IPS-20b (cell line): ENCODE results near the gene ZNF789.

ENCODE experiments used
- H3K27ac ChIP-seq: one replicate; pipeline ENCODE4 v1.5.1; 2013; ENCODE audit warnings: low read length
- H3K27me3 ChIP-seq: 2 replicates; pipeline ENCODE4 v1.6.1; 2013; ENCODE audit warnings: mild to moderate bottlenecking, low read length, inconsistent platforms; ENCODE audit not compliant: insufficient read depth
- H3K36me3 ChIP-seq: 2 replicates; pipeline ENCODE4 v1.6.1; 2013; ENCODE audit warnings: low read depth, mild to moderate bottlenecking, inconsistent platforms, low read length, moderate library complexity; ENCODE audit not compliant: insufficient read depth
- H3K4me1 ChIP-seq: 2 replicates; pipeline ENCODE4 v1.6.1; 2013; ENCODE audit warnings: mild to moderate bottlenecking, control low read depth, inconsistent platforms, low read length, moderate library complexity; ENCODE audit not compliant: insufficient read depth
- H3K4me3 ChIP-seq: 2 replicates; pipeline ENCODE4 v1.5.1; 2013; ENCODE audit warnings: mild to moderate bottlenecking, low read length, inconsistent platforms
- H3K9ac ChIP-seq: 2 replicates; pipeline ENCODE4 v1.6.1; 2013; ENCODE audit warnings: low read depth, mild to moderate bottlenecking, inconsistent platforms, low read length, moderate library complexity
- H3K9me3 ChIP-seq: 2 replicates; pipeline ENCODE4 v1.6.1; 2013; ENCODE audit warnings: mild to moderate bottlenecking, low read depth, low read length, inconsistent platforms; ENCODE audit not compliant: insufficient read depth

Gene ZNF789

DNA sequence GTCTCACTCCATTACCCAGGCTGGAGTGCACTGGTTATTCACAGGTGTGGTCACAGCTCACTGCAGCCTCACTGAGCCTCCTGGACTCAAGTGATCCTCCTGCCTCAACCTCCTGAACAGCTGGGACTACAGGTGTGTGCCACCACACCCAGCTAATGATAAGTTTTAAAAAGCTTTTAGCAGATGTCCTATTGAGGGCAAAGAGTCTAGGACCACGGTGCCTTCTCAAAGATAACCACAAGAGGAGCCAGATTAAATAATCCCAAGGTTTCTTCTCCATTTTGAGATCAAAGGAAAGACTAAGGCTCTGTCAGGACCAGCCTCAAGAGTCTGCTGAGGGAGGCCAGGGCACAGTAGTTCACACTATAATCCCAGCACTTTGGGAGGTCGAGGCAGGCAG, 11.5 kb upstream of the ZNF789 start:
- H3K27me3 ChIP-seq: no peaks in the 10 kb centered on the region
- H3K9ac ChIP-seq: no peak overlapping the region
- no peaks in the 10 kb centered on the region; the same call in none of the 2 replicates for H3K4me1 ChIP-seq
- H3K36me3 ChIP-seq: peaks cover 69% of the 10 kb centered on the region
- no peaks in the 10 kb centered on the region for H3K9me3 ChIP-seq
- no peak overlapping the region for H3K27ac ChIP-seq
- no peak overlapping the region for H3K4me3 ChIP-seq

DNA sequence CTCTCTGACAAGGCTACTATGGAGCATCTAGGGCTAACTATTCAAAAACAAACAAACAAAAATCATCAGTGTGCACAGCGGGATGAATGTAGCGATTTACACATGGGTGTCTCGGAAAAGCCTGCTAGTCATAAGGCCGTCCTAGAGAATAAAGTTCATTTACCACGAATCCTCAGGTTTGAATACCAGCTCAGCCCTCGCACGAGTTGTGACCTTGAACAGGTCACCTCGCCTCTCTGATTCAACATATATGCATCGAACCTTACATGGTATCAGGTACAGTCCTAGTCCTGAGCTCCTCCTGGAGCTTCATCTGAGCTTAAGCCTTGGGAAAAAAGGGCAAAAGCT, 7.3 kb upstream of the ZNF789 start:
- H3K4me3 ChIP-seq: peak overlapping the region; percentile 78
- H3K27ac ChIP-seq: peak overlapping the region; percentile 89
- H3K36me3 ChIP-seq: peaks cover 27% of the 10 kb centered on the region
- peak overlapping the region; percentile 91 for H3K9ac ChIP-seq
- H3K27me3 ChIP-seq: no peaks in the 10 kb centered on the region
- H3K9me3 ChIP-seq: no peaks in the 10 kb centered on the region
- H3K4me1 ChIP-seq: no peaks in the 10 kb centered on the region; the same call in 1 of the 2 replicates

DNA sequence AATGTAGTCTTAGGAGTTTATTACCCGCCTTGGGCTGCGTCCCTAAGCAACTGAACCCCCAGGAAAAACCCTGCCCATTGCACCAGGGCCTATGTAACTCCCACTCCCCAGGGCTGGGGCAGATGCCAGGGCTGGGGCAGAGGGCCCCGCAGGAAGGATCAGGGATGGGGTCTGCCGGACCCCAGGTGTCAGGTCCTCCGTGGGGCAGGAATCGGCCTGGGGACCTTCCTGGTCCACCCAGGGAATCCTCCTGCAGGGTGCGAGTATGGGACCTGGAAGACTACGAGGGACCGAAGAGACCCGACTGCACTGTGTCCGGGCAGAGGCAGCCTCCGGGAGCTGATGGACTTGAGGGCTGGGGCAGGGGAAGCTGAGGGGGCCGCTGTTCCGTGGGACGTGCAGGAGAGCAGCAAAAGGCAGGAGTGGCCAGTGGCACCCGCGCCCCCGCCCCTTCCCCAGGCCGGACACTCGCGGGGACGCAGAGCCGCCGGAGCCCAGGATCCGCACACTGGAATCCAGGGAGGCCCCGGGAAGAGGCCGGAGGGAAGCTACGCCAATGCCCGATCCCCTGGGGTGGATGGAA, 4.3 kb upstream of the ZNF789 start:
- no peaks in the 10 kb centered on the region; the same call in 1 of the 2 replicates for H3K4me1 ChIP-seq
- no peak overlapping the region for H3K9ac ChIP-seq
- peaks cover 6% of the 10 kb centered on the region for H3K36me3 ChIP-seq
- no peaks in the 10 kb centered on the region for H3K9me3 ChIP-seq
- H3K27ac ChIP-seq: no peak overlapping the region
- no peaks in the 10 kb centered on the region for H3K27me3 ChIP-seq
- H3K4me3 ChIP-seq: no peak overlapping the region

DNA sequence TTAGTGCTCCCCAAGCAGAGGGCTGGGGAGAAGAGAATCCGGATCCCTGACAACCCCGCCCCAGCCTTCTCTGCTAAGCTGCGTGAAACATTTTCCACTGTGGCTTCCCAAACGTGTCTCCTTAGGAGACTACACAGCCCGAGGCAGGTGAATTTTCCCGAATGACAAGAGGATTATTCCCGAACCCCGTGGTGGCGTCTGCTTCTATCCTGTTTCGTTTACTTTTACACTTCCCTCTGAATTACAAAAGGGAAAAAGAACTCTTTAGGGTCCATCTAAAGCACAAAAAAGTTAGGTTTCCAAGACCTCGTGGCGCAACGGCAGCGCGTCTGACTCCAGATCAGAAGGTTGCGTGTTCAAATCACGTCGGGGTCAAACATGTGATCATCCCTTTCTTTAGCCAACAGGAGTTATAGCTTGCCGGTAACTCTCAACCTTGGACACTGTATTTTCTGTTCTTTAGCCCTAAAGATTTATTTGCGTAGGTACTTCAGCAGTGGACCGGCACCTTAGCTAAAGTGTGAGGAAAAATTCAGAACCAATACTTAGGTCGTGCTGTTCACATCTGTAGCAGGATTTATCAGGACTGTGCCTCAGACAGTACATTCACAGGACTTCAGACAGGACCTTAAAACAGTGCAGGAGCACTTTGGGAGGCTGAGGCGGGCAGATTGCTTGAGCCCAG, 3.2 kb upstream of the ZNF789 start:
- Histone ChIP-seq H3K4me1 (no peaks in the 10 kb centered on the region; the same call in 1 of the 2 replicates), H3K4me3 (peak overlapping the region; percentile 17; the same call in 1 of the 2 replicates), H3K27ac (no peak overlapping the region), H3K9me3 (no peaks in the 10 kb centered on the region), H3K9ac (no peak overlapping the region), H3K27me3 (no peaks in the 10 kb centered on the region), H3K36me3 (no peaks in the 10 kb centered on the region)

DNA sequence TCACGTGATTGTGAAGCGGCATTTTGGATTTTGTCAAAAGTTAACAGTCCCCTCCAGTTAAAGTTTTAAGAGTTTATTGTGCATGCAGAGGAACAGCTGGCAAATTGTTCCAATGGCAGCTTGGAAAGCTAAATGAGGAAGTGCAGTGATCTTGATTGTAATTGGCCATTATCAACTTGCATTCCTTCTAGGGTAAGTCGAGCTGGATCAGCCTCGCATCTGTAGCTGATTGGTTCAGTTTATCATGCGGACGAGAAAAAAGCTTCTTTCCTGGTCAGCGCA, 566 bp downstream of the ZNF789 start:
- Histone ChIP-seq H3K36me3 (peaks cover 16% of the 10 kb centered on the region; the same call in 1 of the 2 replicates), H3K27me3 (no peaks in the 10 kb centered on the region), H3K4me1 (no peaks in the 10 kb centered on the region), H3K27ac (peak overlapping the region; percentile 41), H3K4me3 (peak overlapping the region; percentile 86), H3K9ac (peak overlapping the region; percentile 78; the same call in 1 of the 2 replicates), H3K9me3 (no peaks in the 10 kb centered on the region)

DNA sequence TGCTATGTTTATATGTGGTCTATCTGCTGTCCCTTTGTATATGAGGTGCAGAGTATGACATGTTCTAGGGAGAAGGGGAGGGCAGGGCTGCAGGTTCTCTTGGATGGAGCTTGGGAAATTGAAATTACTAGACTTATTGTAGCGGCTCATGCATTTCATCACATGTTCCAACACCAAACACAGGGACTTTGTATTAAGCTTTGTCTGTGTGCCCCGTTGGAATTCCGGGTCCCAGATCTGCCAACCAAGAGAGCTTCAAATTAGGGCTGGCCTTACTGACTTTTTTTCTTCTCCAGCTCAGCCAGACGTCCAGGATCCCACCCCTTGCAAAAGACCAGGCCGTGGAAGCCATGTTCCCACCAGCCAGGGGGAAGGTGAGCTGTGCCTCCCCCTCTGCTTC, 3.4 kb downstream of the ZNF789 start:
- H3K9ac ChIP-seq: no peak overlapping the region
- peaks cover 42% of the 10 kb centered on the region for H3K36me3 ChIP-seq
- no peak overlapping the region for H3K4me3 ChIP-seq
- no peaks in the 10 kb centered on the region for H3K27me3 ChIP-seq
- H3K9me3 ChIP-seq: no peaks in the 10 kb centered on the region
- no peaks in the 10 kb centered on the region for H3K4me1 ChIP-seq
- H3K27ac ChIP-seq: no peak overlapping the region

DNA sequence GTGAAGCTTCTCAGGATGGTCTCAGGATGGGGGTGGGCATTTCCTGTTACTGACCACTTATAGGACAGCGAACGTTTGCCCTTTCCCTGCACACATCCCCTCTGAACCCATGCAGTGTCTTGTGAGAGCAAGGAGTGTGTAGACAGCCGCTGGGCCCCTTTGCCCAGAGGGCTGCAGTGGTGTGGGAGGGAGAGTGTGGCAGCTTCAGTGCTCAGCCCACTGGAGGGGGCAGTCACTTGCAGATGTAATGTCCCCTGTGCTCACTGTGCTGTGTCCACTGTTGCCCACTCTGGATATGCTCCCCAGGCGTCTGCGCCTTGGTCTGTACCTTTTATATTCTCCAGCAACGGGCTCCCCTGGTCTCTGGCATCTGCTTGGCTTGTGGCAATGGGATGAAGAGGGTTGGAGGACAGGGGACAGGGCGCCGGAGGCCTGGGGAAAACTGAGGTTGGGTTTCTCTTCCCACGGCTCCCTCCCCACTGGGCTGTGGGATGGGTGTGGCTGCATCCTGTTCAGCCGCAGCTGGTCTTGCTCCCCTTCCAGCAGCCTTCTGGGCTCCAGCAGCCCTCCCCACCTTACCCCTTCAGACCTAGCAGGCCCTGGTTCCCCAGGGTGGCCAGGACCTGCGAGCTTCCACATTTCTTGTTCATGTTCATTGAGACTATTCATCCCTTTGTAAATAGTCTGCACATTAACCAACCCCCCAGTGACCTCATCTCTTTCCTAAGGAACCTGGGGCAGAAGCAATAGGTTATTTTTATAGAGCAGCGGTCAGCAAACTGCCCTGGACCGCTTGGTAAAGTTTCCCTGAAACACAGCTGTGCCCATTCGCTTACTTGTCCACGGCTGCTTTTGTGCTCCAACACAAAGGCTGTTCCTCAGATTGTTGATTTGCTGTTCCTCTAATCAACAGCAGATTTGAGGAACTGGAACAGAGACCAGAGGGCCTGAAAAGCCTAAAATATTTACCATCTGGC, 6.1 kb downstream of the ZNF789 start:
- H3K36me3 ChIP-seq: peaks cover 59% of the 10 kb centered on the region
- no peak overlapping the region for H3K27ac ChIP-seq
- H3K4me3 ChIP-seq: no peak overlapping the region
- no peaks in the 10 kb centered on the region for H3K27me3 ChIP-seq
- no peaks in the 10 kb centered on the region for H3K4me1 ChIP-seq
- H3K9me3 ChIP-seq: no peaks in the 10 kb centered on the region
- no peak overlapping the region for H3K9ac ChIP-seq

DNA sequence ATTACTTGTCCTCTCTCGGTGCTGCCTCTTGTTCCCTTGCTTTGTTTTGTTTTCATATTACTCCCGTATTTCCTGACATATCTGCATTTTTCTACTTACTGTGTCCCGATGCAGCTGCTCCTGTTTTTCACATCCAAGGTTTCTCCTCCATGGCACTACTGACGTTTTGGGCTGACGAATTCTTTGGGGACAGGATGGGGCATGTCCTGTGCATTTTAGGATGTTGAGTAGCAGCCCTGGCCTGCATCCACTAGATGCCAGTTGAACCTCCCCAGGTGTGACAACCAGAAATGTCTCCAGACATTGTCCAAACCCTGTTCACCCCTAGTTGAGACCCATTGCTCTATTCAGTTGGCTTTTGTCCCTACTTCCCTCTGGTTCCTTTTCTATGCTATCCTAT, 12.4 kb downstream of the ZNF789 start:
- Histone ChIP-seq H3K27ac (no peak overlapping the region), H3K9ac (no peak overlapping the region), H3K4me3 (no peak overlapping the region), H3K9me3 (no peaks in the 10 kb centered on the region), H3K4me1 (no peaks in the 10 kb centered on the region), H3K36me3 (peaks cover 31% of the 10 kb centered on the region), H3K27me3 (no peaks in the 10 kb centered on the region)

DNA sequence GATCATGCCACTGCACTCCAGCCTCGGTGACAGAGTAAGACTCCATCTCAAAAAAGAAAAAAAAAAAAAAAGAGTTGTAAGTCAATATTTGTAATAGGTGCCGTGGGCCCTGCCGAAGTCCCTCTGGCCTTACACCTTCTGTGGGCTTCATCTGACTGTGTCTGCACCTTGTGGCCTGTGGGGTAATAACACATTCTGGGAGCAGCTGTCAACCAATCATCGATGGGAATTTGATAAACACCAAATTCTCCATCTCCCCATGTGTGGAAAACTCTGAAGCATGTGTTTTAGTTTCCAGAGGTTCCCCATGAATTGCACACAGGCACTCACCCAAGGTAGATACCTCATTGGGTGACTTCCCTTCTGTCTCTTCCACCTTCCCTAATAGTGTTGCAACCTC, 16.5 kb downstream of the ZNF789 start:
- no peak overlapping the region for H3K4me3 ChIP-seq
- no peaks in the 10 kb centered on the region for H3K27me3 ChIP-seq
- peaks cover 16% of the 10 kb centered on the region for H3K36me3 ChIP-seq
- H3K9me3 ChIP-seq: peaks cover 16% of the 10 kb centered on the region
- H3K27ac ChIP-seq: no peak overlapping the region
- no peaks in the 10 kb centered on the region for H3K4me1 ChIP-seq
- no peak overlapping the region for H3K9ac ChIP-seq

DNA sequence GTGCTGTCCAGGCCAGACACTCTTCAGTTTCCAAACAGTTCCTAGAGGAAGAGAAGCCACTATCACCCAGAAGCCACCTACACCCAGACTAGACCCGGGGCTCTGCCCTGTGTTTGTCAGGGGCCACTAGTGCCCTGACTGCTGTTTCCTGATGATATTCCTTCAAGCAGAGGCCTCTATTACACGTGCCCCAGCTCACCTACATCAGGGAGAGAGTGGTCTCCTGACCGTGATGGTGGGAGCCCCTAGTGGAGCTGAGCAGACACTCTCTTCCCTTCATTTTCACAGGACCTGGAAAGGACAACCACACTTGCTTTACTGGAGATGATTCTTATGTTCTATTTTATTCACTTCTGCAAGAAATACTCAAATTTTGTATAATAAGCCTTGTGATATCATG, 18.2 kb downstream of the ZNF789 start:
- Histone ChIP-seq H3K27ac (no peak overlapping the region), H3K9me3 (peaks cover 22% of the 10 kb centered on the region), H3K27me3 (no peaks in the 10 kb centered on the region)

DNA sequence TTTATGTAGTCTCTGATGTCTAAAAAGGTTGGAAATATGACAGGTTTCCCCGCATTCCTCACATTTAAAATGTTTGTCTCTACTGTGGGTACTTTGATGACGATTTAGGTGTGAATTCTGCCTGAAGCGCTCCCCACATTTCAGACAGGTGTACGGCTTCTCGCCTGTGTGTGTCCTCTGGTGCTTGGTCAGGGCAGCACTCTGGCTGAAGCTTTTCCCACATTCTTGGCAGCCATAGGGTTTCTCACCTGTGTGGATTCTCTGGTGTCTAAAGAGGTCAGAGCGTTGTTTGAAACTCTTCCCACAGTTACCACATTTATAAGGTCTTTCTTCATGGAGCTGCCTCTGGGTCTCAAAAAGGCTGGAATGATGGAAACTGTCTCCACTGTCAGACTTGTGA, 21.1 kb downstream of the ZNF789 start:
- peaks cover 9% of the 10 kb centered on the region for H3K4me1 ChIP-seq
- H3K27me3 ChIP-seq: no peaks in the 10 kb centered on the region
- H3K36me3 ChIP-seq: peaks cover 33% of the 10 kb centered on the region
- peaks cover 22% of the 10 kb centered on the region for H3K9me3 ChIP-seq
- no peak overlapping the region for H3K9ac ChIP-seq
- H3K27ac ChIP-seq: no peak overlapping the region
- H3K4me3 ChIP-seq: no peak overlapping the region

More for the DNA sequence above, 18.2 kb downstream of the ZNF789 start:
- Histone ChIP-seq H3K36me3 (peaks cover 19% of the 10 kb centered on the region), H3K4me3 (no peak overlapping the region), H3K9ac (no peak overlapping the region), H3K4me1 (no peaks in the 10 kb centered on the region)
